NCI-H1105 (cell line): ENCODE measurements around the gene CACNA2D3.

Experiments
- DNase-seq: peaks from one replicate; lab custom pipeline; 2025; lab: John Stamatoyannopoulos, UW

CACNA2D3 gene

DNA sequence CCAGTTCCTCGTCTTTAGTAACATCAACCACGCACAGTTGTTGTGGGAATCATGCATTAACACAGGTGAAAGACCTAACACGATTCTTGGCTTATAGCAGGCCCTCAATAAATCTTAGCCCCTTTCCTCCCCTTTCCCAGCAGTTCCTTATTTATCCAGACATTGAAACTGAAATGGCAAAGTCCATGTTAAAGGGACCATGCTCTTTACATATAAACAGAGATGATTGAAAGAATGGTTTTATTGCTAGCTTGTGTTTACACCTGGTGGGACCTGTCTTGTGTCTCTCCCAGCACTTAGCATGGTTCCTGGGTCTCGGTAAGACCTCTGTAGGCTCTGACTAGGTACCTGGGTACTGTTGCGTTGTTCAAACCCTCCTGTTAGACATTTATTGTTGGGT lies 553.7 kb downstream of the CACNA2D3 start:
- DNase-seq, result no peak

DNA sequence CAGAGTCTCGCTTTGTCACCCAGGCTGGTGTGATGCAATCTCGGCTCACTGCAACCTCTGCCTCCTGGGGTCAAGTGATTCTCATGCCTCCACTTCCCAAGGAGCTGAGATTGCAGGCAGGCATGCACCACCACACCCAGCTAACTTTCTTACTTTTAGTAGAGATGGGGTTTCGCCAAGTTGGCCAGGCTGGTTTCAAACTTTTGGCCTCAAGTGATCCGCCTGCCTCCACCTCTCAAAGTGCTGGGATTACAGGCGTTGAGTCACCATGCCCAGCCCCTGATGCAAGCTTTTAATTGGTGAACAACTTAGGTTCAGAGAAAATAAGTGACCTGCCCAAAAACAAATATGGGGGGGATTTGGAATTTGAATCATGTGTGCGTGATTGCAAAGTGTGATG lies 559.4 kb downstream of the CACNA2D3 start:
- DNase-seq, result no peak

DNA sequence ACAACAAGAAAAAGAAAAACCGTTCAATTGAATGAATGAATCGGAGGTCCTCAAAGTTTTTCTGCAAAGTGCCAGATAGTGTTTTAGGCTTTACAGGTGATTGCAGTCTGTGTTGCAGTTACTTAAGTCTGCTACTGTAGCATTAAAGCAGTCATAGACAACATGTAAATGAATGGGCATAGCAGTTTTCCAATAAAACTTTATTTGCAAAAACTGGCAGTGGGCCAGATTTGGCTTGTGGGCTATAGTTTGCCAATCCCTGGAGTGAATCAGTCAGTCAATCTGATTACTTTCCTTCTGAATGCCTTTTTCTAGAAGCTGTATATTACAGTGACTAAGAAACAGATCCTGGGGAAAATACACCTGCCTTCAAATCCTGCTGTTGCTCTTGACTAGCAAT lies 562.9 kb downstream of the CACNA2D3 start:
- DNase-seq, result no peak

DNA sequence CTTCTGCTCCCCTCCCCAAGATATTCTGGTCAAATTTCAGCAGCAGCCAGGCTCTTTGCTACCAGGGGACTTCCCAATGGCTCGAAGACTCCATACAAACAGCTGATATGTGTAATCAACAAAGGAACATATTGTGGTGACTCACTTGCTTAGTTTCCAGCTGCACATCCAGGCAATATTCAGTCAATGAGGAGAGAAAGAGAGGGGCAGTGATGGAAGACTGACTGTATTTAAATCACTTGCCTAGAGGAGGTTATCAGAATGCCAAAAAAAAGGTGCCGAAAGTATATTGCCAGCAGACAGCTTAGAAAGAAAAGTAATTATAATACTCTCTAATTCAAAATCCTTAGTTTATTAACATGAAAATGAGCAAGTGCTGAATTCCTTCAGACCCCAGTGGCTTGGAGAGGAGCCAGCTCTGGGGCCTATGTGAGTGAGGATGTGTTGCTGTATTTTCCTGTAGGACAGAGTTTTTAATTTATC lies 569.0 kb downstream of the CACNA2D3 start:
- DNase-seq, result no peak

DNA sequence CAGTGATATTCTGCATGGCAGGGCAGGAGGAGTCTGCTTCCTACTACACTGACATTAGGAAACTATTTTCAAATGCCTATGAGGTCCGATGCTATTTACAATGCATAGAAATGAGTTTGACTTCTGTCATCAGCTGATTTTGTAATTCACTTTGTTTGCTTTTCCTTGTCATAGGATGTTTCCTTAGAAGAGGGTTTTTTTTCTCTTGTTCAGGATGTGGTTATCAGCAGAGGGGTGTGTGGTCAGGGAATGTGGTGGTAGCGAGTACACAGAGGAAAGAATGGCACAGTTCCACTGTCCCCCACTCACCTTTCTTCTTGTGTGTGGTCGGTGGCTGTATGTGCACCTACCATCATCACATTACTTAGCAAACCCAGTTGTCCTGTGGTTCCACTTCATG lies 574.0 kb downstream of the CACNA2D3 start:
- no peak for DNase-seq

DNA sequence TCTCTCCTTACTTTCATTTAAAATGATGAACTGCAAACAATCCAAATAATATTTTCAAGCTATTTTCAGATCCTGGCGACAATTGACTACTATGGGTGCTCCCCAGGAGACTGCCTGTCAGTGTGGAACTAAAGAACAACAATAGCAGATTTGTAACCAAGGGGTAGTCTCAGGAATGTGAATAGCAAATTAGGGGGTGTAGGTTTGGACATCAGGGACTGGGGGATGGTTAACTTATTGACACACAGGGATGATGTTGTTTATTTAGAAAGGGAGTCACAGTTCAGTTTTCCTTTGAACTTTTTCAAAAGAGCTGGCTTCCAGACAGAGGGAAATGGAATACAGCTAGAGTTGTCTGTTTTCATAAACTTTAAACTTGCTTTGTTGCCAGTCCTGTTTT lies 575.7 kb downstream of the CACNA2D3 start:
- DNase-seq, result no peak

DNA sequence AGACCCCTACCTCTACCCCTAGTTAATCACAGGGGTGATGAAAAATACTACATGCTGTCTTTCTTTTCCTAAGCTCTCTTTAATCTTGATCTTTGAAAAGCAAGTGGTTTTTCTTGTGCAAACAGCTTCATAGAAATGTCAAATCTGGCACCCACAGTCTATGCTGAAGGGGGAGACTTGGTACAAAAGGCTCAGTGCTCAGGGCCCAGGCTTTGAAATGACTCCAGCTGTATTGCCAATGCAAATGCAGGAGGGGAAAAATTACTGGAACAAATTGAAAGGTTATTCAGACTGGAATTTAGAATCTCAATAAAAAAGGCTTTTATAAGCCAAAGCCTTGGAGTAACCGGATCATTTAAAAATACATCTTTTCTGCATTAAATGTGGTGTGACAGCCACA lies 581.6 kb downstream of the CACNA2D3 start:
- DNase-seq, result no peak

DNA sequence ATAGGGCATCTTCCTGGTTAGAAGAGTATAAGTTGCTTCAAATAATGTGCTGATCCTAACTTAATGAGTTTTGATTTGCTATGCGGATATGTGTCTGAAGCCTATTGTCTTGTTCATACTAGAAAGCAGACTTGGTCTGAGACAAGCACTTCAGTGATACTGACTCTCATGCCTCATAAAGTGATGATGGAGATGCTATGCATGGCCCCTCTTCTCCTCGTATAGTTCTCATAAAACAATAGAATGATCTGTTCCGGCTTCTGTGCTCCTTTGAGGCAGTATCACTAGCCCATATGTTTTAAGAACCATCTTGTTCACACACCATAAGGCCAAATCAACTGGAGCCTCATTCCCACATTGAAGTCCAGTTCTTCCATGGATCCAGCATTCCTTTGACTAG lies 583.4 kb downstream of the CACNA2D3 start:
- DNase-seq, result no peak

DNA sequence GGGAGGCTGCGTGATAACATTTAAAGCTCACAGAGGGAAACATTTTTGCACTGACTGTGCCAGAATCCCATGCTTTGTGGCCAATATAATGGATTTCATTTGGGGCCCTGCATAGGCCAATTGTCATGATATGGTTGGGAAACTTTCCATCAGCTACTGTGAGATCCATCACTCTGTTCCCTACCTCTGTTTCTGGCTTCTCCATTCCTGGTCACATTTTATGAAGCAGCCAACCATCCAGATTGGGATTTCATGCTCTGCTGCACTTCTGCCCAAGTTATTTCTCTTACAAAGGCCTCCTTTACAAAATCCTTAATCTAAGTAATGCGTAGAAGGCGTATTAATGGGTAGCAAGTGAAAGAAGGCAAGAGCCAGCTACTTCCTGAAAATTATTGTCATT lies 584.4 kb downstream of the CACNA2D3 start:
- no peak for DNase-seq

DNA sequence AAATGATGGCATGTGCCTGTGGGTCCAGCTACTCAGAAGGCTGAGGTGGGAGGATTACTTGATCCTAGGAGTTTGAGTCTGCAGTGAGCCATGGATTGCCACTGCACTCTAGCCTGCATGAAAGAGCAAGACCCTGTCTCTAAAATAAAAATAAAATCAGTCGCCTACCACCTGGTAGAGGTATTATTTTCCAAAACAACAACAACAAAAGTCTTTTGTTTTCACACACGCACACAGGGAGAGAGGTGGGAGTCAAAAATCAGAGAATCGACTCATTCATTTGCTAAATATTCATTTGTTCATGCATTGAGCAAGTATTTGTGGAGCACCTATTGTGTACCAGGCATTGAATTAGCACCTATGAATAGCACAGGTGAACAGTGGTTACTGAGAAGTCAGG lies 587.4 kb downstream of the CACNA2D3 start:
- no peak for DNase-seq

DNA sequence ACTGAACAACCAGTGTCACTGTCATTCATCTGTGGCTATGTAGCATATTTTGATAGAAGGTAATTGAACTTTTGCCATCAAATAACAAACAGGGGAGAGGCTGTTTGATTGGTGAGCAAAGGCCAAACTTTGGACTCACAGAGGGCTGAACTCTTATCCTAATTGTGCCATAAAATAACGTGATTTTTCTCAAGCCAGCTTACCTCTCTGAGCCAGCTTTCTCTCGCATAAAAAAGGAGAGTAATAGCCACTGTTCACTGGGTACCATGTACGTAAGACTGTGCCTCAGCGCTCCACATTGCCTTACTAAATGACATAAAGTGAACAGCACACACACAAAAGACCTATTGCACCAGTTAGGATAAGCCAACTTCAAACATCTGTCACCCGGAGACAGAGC lies 588.6 kb downstream of the CACNA2D3 start:
- no peak for DNase-seq

DNA sequence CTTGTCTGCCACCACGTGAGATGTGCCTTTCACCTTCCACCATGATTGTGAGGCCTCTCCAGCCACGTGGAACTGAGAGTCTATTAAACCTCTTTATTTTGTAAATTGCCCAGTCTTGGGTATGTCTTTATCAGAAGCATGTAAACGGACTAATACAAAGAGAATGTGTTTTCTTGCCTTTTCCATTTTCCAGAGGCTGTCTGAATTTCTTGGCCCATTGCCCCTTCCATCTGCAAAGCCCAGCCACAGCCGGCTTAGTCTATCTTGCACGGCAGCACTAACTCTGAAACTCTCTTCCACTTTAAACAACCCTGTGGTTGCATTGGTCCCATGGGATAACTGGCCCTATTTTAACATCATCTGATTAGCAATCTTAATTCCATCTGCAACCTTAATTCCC lies 590.2 kb downstream of the CACNA2D3 start:
- no peak for DNase-seq

DNA sequence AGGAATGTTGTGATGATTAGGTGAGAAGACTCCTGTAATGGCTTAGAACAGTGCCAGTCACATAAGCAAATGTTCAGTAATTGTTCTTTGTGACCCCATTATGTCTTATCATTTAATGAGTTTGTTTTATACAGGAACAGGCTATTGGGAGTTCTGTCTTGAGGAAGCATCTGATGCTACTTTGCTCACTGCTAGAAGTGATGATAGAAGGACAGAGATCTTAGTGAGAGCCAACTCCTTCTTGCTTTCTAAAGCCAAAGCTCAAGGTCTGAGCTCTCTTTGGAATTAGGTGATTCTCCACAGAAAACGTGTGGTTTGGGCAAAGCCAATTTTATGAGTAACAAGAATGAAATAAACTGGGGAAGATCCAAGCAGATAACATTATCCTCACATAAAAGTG lies 590.7 kb downstream of the CACNA2D3 start:
- no peak for DNase-seq

DNA sequence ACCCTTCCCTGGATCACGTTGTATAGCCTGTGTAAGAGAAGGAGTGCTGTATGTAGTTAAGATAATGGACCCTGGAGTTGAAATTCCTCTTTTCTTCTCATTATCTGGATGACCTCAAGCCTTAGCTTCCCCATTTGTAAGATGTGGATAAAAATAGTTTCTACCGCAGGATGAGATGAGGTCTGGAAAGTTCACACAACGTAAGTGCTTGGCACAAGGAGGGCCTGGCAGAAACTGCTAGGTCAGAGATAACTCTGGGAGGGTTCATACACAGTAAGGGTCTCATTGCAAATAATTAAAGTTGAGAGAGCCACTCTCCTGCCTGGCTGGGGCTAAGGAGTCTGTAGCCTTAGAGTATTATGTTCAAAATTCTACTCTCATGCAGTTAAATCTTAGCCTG lies 591.1 kb downstream of the CACNA2D3 start:
- DNase-seq, result no peak

DNA sequence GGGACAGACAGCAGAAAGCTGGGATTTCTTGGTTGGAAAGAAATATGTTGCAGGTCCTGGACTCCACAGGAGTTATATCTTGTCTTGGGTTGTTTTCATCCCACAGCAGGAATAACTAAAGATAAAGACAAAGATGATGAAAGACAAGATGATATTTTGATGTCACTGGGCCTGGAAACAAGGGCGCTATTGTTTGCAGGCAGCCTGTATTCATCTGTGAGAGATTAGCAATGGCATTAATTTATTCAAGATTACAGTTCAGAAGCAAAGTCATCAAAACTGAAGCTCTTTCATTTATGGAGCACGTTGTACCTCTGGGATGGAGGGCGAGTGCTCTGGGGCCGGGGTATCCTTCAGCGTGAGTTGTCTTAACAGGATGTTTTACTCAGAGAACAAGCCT lies 591.7 kb downstream of the CACNA2D3 start:
- no peak for DNase-seq

DNA sequence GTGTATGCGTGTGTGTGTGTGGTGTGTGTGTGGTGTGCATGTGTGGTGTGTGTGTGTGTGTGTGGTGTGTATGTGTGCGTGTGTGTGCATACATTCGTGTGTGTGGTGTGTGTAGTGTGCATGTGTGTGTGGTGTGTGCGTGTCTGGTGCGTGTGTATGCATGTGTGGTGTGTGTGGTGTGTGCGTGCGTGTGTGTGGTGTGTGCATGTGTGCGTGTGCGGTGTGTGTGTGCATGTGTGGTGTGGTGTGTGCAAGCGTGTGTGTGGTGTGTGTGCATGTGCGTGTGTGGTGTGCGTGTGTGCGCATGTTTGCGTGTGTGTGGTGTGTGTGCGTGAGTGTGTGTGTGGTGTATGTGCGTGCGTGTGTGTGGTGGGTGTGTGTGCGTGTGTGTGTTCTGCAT lies 595.2 kb downstream of the CACNA2D3 start:
- no peak for DNase-seq

DNA sequence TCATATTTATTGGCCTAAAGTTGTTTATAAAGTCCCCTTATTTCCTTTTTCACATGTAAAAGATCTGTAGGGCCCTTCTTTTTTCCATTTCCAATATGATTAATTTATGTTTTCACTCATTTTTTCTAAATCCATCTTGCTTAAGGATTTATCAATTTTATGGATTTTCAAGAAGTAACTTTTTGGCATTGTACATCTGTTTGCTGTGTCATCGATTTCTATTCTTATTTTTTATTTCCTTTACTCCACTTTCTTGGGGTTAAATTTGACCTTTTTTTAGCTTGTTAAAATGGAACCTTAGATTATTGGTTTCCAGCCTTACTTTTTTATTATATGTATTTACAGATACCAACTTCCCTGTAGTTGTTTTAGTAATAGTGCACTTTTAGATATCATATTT lies 597.6 kb downstream of the CACNA2D3 start:
- DNase-seq, result no peak

DNA sequence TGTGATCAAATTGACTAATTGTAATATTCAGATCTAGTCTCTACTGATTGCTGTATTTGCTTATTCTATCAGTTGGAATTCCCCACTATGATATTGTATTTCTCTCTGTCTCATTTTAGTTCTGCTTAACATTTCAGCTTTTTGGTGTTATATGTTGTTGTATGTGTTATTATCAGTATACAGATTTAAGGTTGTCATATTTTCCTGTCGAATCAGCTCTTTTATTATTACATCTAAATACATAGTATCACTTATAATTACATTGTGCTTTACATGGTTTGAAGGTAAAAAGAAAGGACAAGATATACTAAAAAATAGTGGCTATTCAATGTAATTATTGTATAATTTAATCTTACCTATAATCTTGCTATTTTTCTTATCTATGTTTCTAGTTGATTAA lies 598.3 kb downstream of the CACNA2D3 start:
- no peak for DNase-seq

DNA sequence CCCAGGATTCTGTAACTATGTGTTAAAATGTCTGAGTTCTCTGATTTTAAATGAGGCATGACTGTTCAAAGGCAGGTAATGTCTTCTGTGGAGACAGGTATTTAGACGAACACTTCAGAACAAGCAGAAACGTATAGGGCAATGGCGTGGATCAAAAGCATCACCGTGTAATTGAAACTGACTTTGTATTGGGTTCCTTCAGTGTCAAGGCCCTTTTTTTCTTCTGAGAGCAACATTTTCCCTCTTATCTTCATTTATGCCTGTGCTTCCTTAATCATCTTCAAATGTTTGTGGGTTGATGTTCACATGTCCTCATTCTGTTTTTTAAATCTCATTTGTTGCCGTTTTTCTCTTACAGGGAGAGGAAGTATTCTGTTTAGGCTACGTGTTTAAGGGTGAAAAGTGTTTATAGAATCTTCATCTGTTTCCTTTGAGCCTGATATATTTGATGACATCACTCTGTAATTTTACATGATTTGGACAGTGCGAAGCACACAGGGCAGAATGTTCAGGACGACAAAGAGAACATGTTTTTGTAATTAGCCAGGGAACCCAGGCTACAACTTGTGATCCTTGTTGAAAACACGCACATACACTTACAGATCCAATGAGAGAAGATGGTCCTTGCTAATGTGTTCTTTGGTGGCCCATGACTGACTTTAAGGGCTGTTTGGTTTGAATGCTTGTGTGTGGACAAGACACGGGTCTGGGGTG lies 609.5 kb downstream of the CACNA2D3 start:
- DNase-seq, result no peak

DNA sequence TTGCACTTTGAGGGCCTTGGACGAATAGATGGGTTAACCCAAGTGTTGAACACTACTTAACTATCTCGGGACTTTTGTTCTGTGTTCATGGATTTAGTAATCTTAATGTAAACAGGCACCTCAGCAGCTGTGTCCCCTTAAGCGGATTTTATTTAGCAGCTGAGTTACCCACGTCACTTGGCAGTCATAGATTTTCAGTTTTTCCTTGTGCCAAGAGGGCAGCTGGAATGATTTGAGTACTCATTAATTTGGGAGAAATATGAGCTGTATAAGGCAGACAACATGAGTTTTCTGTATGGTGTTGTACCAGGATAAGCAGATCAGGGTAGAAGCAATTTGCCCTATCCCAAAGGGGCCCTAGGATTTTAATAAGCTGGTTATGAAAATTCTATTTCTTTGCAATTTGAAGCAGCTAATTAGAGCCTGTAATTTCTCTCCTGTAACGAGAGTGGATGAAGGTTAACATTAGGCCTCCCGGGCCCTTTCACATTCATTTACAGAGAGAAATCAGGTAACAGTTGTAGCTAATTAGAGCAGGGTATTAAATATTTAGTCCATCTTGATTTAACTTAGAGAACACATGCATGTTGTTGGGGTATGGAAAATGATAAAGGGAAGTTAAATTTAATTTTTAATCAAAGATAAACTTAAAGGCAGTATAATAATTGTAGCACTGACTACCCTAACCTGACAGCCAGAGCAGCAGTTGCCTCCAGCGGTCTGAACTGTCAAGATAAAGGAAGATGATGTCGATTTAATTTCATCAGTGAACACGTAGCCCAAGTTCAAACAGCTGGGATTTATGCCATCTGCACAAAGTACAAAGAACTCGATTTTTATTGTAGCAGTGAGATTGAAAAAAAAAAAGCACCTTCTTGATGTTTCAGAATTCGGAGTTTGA lies 611.0 kb downstream of the CACNA2D3 start:
- peak; percentile 33 for DNase-seq

DNA sequence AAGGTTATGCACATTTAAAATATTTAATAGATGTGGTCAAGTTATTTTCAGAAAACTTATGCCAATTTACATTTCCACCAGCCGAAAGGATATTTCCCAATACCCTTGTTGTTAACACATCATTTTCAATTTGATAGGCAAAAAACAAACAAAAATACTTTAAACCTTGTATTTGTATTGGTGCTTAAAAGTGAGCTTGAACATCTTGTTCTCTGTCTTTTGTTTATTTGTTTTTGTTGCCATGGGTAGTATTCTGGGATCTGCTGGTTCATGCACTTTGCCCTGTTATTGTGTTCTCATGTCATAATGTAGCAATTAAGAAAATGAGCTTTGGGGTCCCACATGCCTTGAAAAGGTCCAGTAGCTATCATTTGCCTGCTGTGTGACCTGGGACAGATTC lies 614.1 kb downstream of the CACNA2D3 start:
- DNase-seq, result no peak

DNA sequence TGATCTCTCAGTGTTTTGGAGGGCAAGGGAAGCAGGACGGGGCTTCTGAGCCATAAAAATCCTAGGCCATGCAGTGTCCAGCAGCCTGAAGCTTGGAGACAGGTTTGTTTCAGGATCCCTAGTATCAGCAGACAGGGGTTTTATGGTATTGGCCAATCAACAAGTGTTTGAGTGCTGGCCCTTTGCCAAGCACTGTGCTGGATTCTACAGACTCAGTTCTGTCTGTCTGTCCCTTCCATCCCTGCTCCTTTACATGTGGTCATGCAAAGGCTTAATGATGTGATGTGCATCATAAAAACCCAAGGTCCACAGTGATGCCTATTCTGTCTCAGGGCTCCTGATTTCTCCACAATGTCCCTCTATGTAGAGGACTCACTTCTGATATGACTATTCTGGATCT lies 621.4 kb downstream of the CACNA2D3 start:
- DNase-seq, result no peak

DNA sequence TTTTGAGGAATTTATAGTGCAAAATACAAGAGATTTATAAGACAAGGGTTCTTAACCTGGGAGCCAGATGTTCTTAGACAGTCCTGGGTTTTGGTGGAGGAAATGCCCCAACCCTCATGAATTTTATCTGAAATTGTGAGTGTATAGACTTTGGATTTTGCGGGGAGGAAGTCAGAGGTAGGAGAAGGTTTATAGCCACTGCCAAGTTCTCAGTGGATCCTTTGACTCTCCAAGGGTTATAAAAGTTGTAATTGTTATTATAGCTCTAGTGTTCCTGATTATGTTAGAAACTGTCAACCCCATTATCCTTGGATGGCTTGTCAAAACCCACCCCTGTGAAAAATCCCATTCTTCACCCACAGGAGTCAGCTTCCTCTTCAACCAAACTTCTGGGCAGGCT lies 621.9 kb downstream of the CACNA2D3 start:
- no peak for DNase-seq
